GM21515 (cell line): ENCODE results near the gene SMG5.
"Not testable (repeated sequence)": the region's sequence is repeated elsewhere in the genome, so short reads cannot be mapped to it uniquely, and the experiment has no call there.

Experiments used
- ATAC-seq: cut with Tn5 transposase; IDR thresholded peaks from one replicate; pipeline ENCODE4 v1.9.1; 2021; ENCODE audit not compliant: unreplicated experiment

Gene SMG5, protein sequence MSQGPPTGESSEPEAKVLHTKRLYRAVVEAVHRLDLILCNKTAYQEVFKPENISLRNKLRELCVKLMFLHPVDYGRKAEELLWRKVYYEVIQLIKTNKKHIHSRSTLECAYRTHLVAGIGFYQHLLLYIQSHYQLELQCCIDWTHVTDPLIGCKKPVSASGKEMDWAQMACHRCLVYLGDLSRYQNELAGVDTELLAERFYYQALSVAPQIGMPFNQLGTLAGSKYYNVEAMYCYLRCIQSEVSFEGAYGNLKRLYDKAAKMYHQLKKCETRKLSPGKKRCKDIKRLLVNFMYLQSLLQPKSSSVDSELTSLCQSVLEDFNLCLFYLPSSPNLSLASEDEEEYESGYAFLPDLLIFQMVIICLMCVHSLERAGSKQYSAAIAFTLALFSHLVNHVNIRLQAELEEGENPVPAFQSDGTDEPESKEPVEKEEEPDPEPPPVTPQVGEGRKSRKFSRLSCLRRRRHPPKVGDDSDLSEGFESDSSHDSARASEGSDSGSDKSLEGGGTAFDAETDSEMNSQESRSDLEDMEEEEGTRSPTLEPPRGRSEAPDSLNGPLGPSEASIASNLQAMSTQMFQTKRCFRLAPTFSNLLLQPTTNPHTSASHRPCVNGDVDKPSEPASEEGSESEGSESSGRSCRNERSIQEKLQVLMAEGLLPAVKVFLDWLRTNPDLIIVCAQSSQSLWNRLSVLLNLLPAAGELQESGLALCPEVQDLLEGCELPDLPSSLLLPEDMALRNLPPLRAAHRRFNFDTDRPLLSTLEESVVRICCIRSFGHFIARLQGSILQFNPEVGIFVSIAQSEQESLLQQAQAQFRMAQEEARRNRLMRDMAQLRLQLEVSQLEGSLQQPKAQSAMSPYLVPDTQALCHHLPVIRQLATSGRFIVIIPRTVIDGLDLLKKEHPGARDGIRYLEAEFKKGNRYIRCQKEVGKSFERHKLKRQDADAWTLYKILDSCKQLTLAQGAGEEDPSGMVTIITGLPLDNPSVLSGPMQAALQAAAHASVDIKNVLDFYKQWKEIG

GRCh38 chr1:156282479-156283222, at the start of gene SMG5:
TSS of gene SMG5 (minus strand) at chr1:156282825. CDS start at chr1:156282680, 145 bp downstream.
- peak; percentile 73 for ATAC-seq

- ATAC-seq = not testable (repeated sequence)
These were observed 40.6 kb upstream of the SMG5 start for GRCh38 chr1:156323179-156323578.

DNA sequence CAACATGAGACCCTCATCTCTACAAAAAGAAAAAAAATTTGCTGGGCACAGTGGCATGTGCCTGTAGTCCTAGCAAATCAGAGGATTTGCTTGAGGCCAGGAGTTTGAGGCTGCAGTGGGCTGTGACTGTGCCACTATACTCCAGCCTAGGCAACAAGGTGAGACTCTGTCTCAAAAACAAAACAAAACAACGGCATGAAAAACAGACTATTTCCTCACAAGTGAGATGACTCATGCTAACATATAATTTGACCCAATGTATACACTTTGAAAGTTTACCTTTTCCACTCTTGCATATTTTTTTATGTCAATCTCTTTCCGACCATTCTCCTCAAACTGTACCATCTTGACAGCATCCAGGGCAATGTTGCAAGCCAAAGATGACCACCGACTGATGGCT, 37.9 kb upstream of the SMG5 start:
- ATAC-seq = no peak

- ATAC-seq = no peak
These were observed 37.0 kb upstream of the SMG5 start for GRCh38 chr1:156319664-156320063.

DNA sequence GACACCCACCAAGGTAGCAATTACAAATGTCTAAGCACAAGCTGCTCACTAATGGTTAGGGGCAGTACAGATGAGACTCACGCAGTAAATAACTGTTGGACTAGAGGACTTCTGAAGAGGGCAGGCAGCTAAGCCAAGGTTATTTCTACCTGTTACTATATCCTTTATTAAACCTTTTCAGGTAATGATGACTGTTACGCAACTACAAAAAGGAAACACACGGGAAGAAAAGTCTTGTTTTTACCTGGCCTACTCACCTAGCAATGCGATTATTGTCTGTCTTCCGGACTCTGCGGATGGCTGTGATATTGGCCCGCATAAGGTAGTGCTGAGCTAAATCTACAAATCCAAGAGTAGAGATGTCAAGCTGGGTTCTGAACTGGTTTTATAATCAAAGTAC, 34.3 kb upstream of the SMG5 start:
- no peak for ATAC-seq

DNA sequence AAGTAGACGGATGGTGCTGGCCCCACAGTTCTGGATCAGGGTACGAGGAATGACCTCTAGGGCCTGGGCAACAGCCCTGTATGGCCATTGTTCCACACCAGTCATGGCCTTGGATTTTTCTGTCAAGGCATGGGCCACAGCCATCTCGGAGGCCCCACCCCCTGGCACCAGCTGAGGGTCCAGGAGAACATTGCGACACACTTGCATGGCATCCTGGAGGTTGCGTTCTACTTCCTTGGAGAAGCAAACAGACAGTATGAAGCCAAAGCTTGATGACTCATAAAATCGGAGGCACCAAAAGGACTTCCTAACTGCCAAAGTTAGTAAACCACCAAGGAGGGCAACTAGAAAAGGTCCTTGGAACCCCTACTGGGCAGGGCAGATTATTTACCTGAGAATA, 28.3 kb upstream of the SMG5 start:
- ATAC-seq = no peak

- no peak for ATAC-seq
These were observed 25.5 kb upstream of the SMG5 start for GRCh38 chr1:156308078-156308477.

DNA sequence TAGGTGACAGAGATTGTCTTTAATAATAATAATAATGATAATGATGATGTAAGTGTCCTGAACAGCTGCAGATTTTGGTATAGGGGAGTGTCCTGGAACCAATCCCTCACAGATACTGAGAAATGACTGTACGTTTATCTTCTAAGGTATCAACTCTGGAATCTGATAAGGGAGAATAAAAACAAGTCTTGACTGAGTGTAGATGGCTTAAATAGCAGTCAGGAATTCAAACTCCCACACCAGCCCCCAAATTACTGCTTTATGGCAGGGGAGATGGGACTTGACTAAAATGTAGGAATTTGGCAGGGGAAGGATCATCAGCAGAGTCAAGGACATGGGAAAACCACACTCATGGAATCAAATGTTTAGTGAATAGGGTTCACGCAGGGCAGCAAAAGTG, 22.6 kb upstream of the SMG5 start:
- no peak for ATAC-seq

DNA sequence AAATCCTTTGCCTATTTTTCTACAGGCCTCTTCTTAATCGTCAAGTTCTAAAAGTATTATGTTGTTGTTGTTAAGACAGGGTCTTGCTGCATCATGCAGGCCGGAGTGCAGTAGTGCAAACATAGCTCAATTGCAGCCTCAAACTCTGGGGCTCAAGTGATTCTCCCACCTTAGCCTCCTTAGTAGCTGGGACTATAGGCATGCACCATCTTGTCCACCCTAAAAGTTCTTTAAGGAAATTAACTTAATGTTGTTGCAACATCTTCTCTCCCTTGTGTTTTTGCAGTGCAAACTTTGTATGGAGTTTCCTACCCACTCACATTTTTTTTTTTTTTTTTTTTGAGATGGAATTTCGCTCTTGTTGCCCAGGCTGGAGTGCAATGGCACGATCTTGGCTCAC, 20.6 kb upstream of the SMG5 start:
- ATAC-seq = no peak

- ATAC-seq = no peak
These were observed 16.3 kb upstream of the SMG5 start, which contains the start of gene VHLL for GRCh38 chr1:156298852-156299357. TSS of gene VHLL (minus strand) at chr1:156299307. CDS start at chr1:156299189, 118 bp downstream.

GRCh38 chr1:156295391-156295947, 12.8 kb upstream of the SMG5 start, which contains the start of gene GLMP:
TSS of gene GLMP (minus strand) at chr1:156295679. CDS start at chr1:156295645, 34 bp downstream.
- no peak for ATAC-seq

DNA sequence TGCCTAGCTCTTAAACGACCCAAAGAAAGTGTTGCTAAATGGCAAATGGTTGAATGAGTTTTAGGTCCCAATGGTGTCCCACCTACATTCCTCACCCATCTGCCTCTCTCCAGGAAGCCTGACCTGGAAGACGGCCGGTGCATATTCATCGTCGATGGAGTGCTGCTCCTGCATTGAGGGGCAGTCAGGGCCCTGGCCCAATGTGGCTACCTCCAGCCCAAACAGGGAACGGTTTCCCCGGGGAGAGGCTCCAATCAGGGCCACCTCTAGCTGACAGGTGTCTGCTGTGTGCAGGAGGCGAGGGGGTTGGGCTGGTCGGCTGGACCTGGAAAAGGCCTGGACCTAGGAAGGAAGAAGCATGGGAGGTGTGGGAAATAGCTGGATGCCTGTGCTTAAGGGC, 11.3 kb upstream of the SMG5 start:
- no peak for ATAC-seq

- no peak for ATAC-seq
These were observed 10.4 kb upstream of the SMG5 start for GRCh38 chr1:156293098-156293434.

- ATAC-seq = peak; percentile 52
These were observed 8.8 kb upstream of the SMG5 start for GRCh38 chr1:156291226-156292061.

GRCh38 chr1:156289857-156290256, 7.2 kb upstream of the SMG5 start:
- no peak for ATAC-seq

- ATAC-seq = no peak
These were observed 3.4 kb upstream of the SMG5 start for GRCh38 chr1:156286061-156286460.

- ATAC-seq = no peak
These were observed 2.8 kb upstream of the SMG5 start for GRCh38 chr1:156285437-156285836.

GRCh38 chr1:156284757-156285156, 2.1 kb upstream of the SMG5 start:
- ATAC-seq = no peak

GRCh38 chr1:156284112-156284511, 1.5 kb upstream of the SMG5 start, which contains the start of gene TMEM79:
TSS of gene TMEM79 (plus strand) at chr1:156284325. CDS start at chr1:156285227, 902 bp downstream.
- no peak for ATAC-seq
